ENCODE results near the gene BLID. TPM values are rescaled to one million over a fixed set of nuclear protein-coding genes. Genes with fewer than 3 reads are reported as not detected.
A peak's percentile ranks its signal among the peaks of the same experiment; 100 is the strongest.

The BLID gene
- total RNA-seq, 1 experiment from 2014 or later, result 5.7 TPM

DNA sequence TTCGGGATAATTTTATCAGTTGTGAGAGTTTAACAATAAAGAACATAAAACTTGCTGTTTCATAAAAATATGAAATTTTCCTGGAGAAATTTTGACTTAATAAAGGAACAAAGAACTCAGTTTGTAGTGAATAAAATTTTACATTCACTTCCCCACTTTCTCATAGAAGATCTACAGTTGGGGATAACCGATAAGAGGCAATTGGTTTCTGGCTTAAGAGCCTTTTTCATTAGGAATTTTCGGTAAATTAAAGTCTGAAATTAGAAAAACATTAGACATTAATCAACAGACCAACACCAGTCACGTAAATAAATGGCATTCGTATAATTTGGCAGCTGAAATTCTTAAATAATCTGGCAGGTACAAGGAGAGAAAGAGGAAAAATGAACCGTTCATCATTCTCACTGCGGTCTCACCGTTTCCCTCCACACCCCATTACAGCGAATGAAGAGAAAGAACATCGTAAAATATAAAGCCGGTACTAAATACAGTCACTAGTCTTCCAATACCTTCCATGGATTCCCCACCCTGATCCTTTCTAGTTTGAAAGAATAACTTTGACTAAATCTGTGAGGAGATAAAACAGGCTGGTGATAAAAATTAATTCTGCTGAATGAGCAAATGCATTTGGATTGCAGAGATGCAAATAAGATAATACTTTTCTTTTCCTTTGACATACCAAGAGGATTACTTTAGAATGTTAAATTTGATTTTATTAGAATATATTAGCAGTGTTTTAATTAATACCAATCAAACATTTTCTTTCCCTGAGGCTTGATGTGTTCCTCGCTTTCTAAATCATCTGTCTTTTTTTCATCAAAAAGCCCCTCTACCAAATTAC lies 19.5 kb downstream of the BLID start:
- H3K4me3 ChIP-seq (ENCODE audit: low read length), result 0 out of 2 replicates have a peak overlapping the region, but pooled peaks have one; percentile 0
- H3K36me3 ChIP-seq (ENCODE audit: low read depth, low read length), result peaks cover 90% of the 10 kb centered on the region
- H3K4me2 ChIP-seq (ENCODE audit: low read length), result peak overlapping the region; percentile 35
- ATAC-seq (no peak), DNase-seq (no peak)
- H3K9ac ChIP-seq (ENCODE audit: low read length), result peak overlapping the region; percentile 34
- no peaks in the 10 kb centered on the region for H3K9me3 ChIP-seq (ENCODE audit: low read length)
- no peaks in the 10 kb centered on the region for H3K27me3 ChIP-seq (ENCODE audit: low read length)
- H3K27ac ChIP-seq (ENCODE audit: low read length), result peak overlapping the region; percentile 53
- H3F3A ChIP-seq (ENCODE audit: low read length, unreplicated experiment), result peaks cover 32% of the 10 kb centered on the region
- peaks cover 16% of the 10 kb centered on the region; the same call in 1 of the 2 replicates for H4K20me1 ChIP-seq (ENCODE audit: low read length)
- BruUV-seq (replicated peaks), result no TSS peak
- intact Hi-C loops (cut with micrococcal nuclease), result loop anchor here (10.0 kb wide), 1 partner anchor 202 kb away; no protein-coding TSS in a partner anchor
- no peak overlapping the region for H2AFZ ChIP-seq (ENCODE audit: low read length)
- no peaks in the 10 kb centered on the region for H3K9me2 ChIP-seq (replicated peaks; ENCODE audit: low read length)
- H3K79me2 ChIP-seq (ENCODE audit: low read length), result peaks cover 71% of the 10 kb centered on the region
- H3K4me1 ChIP-seq (ENCODE audit: insufficient read depth, low read length), result peaks cover 67% of the 10 kb centered on the region
- TF ChIP-seq, protein P1, sequence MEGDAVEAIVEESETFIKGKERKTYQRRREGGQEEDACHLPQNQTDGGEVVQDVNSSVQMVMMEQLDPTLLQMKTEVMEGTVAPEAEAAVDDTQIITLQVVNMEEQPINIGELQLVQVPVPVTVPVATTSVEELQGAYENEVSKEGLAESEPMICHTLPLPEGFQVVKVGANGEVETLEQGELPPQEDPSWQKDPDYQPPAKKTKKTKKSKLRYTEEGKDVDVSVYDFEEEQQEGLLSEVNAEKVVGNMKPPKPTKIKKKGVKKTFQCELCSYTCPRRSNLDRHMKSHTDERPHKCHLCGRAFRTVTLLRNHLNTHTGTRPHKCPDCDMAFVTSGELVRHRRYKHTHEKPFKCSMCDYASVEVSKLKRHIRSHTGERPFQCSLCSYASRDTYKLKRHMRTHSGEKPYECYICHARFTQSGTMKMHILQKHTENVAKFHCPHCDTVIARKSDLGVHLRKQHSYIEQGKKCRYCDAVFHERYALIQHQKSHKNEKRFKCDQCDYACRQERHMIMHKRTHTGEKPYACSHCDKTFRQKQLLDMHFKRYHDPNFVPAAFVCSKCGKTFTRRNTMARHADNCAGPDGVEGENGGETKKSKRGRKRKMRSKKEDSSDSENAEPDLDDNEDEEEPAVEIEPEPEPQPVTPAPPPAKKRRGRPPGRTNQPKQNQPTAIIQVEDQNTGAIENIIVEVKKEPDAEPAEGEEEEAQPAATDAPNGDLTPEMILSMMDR (conservative IDR thresholded peaks at IDR 0.05; ENCODE audit: low read depth, low read length), result no peak
- no peak for TF ChIP-seq EZH2phosphoT487 (IDR thresholded peaks at IDR 0.05; ENCODE audit: borderline replicate concordance, low read length)
- TF ChIP-seq EZH2 (IDR thresholded peaks at IDR 0.05; ENCODE audit: low read length, unreplicated experiment), result no peak
- ChIA-PET CTCF (no interaction called here), POLR2A (ENCODE audit: unreplicated experiment) (interaction anchor here (0.5 to 0.6 kb wide), 2 partner anchors 42 to 58 kb away, joined by 3 read pairs; no protein-coding TSS in a partner anchor)

GRCh38 chr11:122095681-122096262 lies 20.2 kb downstream of the BLID start:
- TF ChIP-seq, protein P1 (conservative IDR thresholded peaks at IDR 0.05; ENCODE audit: low read depth, low read length), result no peak
- TF ChIP-seq EZH2phosphoT487 (IDR thresholded peaks at IDR 0.05; ENCODE audit: borderline replicate concordance, low read length) (no peak), EZH2 (IDR thresholded peaks at IDR 0.05; ENCODE audit: low read length, unreplicated experiment) (no peak)
- intact Hi-C loops (cut with micrococcal nuclease), result loop anchor here (10.0 kb wide), 1 partner anchor 201 kb away; no protein-coding TSS in a partner anchor
- CTCF ChIA-PET, result no interaction called here
- Histone ChIP-seq H3K4me2 (ENCODE audit: low read length) (peak overlapping the region; percentile 35; the same call in 1 of the 2 replicates), H3F3A (ENCODE audit: low read length, unreplicated experiment) (peaks cover 38% of the 10 kb centered on the region), H3K27ac (ENCODE audit: low read length) (peak overlapping the region; percentile 53), H2AFZ (ENCODE audit: low read length) (no peak overlapping the region), H3K4me1 (ENCODE audit: insufficient read depth, low read length) (peaks cover 61% of the 10 kb centered on the region), H3K27me3 (ENCODE audit: low read length) (no peaks in the 10 kb centered on the region), H3K9me2 (replicated peaks; ENCODE audit: low read length) (no peaks in the 10 kb centered on the region), H4K20me1 (ENCODE audit: low read length) (peaks cover 16% of the 10 kb centered on the region; the same call in 1 of the 2 replicates), H3K9me3 (ENCODE audit: low read length) (no peaks in the 10 kb centered on the region), H3K4me3 (ENCODE audit: low read length) (no peak overlapping the region), H3K9ac (ENCODE audit: low read length) (no peak overlapping the region), H3K79me2 (ENCODE audit: low read length) (peaks cover 64% of the 10 kb centered on the region), H3K36me3 (ENCODE audit: low read depth, low read length) (peaks cover 93% of the 10 kb centered on the region)
- no TSS peak for BruUV-seq (replicated peaks)
- POLR2A ChIA-PET (ENCODE audit: unreplicated experiment), result interaction anchor here (0.6 kb wide), 1 partner anchor 58 kb away, joined by 3 read pairs; no protein-coding TSS in a partner anchor
- peak; percentile 51 for DNase-seq
- ATAC-seq, result no peak; the same call in 1 of the 2 replicates

All from PC-3 (cell line).